Measurements from ENCODE around the gene OR5H1.
"Not testable (repeated sequence)": the region's sequence is repeated elsewhere in the genome, so short reads cannot be mapped to it uniquely, and the experiment has no call there.

OR5H1 gene

GRCh38 chr3:98130421-98130820 lies at the start of gene OR5H1:
Gene OR5H1 (plus strand): TSS chr3:98130721. CDS start chr3:98132698, 1,977 bp downstream.
- DNase-seq = no peak

- DNase-seq = no peak
These were observed 43.6 kb upstream of the OR5H1 start, which contains the start of gene OR5AC2 for GRCh38 chr3:98086873-98087272. Gene OR5AC2 (plus strand): TSS chr3:98087173. CDS start chr3:98087173, 0 bp downstream.

DNA sequence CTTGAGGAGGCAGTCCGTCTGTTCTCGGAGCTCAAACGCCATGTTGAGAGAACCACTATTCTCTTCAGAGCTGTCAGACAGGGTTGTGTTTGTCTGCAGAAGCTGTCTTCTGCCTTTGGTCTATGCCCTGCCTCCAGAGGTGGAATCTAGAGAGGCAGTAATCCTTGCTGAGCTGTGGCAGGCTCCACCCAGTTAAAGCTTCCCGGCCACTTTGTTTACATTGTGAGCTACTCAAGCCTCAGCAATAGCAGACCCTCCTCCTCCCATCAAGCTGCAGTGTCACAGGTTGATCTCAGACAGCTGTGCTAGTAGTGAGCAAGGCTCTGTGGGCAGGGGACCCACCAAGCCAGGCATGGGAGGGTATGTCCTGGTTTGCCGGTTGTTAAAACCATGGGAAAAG lies 34.6 kb upstream of the OR5H1 start:
- DNase-seq = no peak

DNA sequence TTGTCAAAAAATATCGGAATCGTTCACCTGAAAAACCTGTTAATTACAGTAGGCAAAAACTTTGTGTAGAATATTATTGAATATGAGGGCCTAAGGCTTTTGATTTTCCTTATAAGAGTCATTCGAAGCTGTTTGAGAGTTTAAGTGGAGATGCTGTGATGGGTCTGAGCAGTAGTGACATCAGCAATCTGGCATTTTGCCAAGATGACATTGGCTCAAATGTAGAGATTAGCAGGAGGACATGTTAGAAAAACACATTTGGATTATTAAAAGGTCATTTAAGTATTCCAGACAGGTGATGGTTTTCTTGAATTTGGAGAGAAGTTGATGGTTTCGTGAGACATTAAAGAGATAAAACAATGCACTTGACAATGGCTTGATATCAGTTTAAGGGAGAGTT lies 30.7 kb upstream of the OR5H1 start:
- no peak for DNase-seq

DNA sequence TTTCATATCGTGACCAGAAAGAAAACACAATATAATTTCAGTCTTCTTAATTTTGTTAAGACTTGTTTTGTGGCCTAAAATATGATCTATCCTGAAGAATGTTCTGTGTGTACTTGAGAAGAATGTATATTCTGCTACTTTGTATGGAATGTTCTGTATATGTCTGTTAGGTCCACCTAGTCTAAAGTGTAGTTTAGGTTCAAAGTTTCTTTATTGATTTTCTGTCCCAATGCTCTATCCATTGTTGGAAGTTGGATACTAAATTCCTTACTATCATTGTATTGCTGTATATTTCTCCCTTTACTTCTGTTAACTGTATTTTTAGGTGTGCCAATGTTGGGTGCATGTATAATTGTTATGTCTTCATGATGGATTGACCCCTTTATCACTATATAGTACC lies 22.4 kb upstream of the OR5H1 start:
- no peak for DNase-seq

GRCh38 chr3:98109807-98110549 lies 20.5 kb upstream of the OR5H1 start:
- no peak for DNase-seq

GRCh38 chr3:98110550-98110908 lies 20.0 kb upstream of the OR5H1 start:
- DNase-seq = no peak

GRCh38 chr3:98114264-98114663 lies 16.3 kb upstream of the OR5H1 start:
- DNase-seq = no peak

DNA sequence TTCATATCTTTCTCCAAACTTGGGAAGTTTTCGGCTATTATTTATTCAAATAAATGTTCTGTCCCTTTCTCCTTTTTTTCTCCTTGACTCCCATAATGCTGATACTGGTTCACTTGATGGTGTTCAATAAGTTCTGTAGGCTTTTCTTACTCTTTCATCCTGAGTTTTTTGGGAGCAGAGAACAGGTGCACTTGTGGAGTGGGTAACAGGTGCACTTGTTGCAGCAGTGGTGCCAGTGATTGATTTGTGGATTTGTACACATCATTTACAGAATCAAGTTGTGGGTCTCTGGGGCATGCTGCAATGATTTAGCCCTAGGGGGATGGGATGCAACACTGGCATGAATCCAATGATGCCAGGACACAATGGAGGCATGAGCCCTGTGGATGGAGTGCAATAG lies 14.8 kb upstream of the OR5H1 start:
- no peak for DNase-seq

- DNase-seq = no peak
These were observed 6.1 kb downstream of the OR5H1 start for GRCh38 chr3:98136631-98137030.

- not testable (repeated sequence) for DNase-seq
These were observed 7.5 kb downstream of the OR5H1 start for GRCh38 chr3:98137826-98138557.

- no peak for DNase-seq
These were observed 10.0 kb downstream of the OR5H1 start for GRCh38 chr3:98140531-98140930.

- DNase-seq = no peak
These were observed 16.7 kb downstream of the OR5H1 start, which contains the start of gene OR5H14 for GRCh38 chr3:98147179-98147578. Gene OR5H14 (plus strand): TSS chr3:98147479. CDS start chr3:98149386, 1,907 bp downstream.

DNA sequence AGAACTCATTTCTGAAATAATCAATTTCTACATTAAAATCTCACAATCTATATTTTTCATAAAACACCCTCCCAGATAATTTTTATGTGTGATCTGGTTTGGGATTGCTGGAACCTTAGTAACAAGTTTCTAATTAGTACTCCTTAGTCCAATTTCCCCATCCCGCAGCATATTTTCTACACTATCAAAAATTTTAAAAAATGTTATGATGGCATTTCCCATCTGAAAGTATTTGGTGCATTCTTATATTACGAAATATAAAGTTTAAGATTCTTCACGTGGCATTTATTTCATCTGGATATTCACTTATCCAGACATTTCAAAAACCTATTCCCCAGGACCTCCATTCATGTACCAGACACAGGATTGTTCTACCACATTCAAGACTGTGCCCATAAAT lies 18.2 kb downstream of the OR5H1 start:
- no peak for DNase-seq

GRCh38 chr3:98149456-98149855 lies 18.9 kb downstream of the OR5H1 start:
- not testable (repeated sequence) for DNase-seq

DNA sequence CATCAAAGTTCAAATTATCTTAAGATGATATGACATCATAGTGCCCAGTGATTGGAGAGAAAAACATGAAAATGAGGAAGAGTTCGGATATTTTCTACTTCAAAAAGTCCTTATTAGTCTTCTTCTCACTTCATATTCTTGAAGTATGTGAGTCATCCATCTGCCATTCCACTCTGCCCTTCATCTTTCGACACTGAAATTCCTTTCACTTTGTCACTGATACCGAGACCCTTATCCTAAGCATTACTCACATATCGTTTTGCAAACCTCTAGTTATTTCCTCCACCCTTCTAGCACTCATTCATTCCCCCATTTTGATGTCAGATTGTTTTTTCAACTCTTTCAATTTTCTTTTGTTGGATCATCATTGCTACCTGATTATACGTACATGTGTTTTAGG lies 20.7 kb downstream of the OR5H1 start:
- DNase-seq = no peak

DNA sequence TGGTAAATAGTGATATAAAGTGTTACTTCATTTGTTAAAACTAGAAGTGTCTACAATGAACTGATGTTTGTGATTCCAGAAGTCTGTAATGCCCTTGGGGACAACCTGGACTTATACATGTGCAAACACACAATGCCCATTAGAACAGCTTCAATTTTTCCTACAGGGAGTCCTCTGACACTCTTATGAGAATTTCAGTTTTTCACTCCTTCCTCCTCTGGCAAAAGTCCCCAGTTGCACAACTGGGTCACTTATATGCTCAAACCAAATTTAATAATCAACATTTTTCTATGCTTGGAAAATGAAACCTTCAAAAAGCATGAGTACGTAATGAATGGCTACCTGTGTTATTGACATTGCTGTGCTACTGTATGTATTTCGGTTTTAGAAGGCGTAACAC lies 35.9 kb downstream of the OR5H1 start, which contains the start of gene OR5H15:
TSS of gene OR5H15 (plus strand) at position 301 of the 400 bp plus-strand sequence. CDS start 2,004 bp downstream, outside the sequence.
- DNase-seq = no peak

DNA sequence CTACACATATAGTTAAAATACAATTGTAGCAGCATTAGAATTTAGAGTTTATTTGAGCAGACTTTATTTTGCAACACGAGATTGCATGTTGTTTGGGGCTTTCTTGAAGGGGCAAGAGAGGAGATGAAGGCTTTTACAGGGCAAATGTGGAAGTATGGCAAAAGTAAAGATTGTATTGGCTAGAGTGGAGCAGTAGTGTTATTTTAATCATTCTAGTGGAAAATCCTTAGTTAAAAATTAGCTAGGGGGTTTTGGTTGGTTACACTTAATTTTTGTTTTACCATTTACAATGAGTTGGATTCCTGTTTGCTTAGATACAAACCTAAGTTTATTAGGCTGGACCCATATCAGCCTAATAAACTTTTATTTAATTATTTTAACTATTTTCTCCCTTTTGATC lies 40.5 kb downstream of the OR5H1 start:
- no peak for DNase-seq

DNA sequence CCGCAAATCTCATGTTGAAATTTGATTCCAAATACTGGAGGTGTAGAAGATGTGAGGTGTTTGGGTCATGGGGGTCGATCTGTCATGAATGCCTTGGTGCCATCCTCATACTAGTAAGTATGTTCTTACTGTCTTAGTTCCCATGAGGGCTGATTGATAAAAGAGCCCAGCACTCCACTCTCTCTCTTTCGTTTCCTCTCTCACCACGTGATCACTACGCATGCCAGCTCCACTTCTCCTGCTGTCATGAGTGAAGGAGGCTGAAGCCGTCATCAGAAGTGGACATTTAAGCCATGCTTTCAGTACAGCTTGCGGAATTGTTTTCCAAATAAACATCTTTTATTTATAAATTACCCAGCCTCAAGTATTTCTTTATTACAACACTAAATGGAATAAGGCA lies 42.1 kb downstream of the OR5H1 start:
- peak; percentile 19 for DNase-seq

DNA sequence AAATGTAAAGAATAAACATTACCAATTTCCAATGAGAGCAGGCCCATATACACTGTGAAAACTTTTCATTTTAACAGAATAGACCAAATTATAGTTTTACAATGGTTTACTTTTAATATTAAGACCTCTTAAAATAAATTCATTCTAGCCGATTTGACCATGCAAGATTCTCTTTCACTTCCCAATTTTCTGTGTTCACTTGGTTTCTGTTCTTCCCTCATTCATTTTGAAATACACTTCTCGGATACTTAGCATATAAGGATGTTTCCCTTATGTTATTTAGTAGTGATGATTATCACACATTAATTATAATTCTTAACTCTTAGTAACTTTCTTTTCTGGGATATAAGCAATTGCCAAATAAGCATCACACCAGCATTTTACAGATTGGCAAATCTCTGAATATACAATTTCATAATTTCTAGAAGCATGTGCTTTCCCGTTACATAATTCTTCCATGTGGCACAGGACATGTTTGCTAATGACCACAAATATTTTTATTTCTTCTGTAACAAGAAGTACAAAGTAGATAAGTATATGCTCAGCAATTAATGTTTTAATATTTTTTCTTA lies 49.9 kb downstream of the OR5H1 start:
- DNase-seq = no peak

DNA sequence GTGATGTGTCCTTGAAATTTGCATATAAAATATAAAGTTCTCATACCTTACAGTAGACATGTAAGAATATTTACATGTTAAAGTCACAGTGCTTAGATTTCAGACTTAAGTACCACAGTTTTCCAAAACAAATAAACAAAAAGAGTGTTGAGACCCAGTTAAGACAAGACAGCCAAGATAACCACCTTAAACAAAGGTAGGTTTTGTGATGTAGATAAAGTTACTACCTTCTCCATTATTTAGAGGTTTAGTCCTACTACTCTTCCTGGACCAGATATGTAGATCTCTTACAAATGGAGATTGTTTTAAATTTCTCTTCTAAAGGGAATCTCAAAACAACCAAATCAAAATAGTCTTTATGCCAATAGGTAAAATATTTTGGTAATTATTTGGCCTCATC lies 51.7 kb downstream of the OR5H1 start:
- DNase-seq = no peak

DNA sequence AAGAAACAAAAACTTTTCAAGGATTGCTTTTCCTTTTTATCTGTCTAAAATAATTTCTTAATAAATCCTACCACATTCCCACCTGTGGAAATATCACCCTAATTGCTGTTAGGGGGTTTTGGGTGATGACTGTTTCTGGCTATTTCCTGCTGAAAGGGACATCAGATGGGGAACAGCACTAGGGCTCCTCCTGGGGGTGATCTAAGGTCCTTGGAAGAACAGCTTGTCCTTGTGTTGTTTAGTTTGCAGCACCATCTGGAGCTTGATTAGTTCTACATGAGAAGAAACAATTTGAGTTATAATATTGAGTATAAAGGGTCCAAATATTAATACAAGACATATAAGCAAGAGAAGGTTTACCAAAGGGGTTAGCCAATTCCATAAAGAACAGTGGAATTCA lies 54.7 kb downstream of the OR5H1 start:
- DNase-seq = no peak
